GM10266 (cell line): ENCODE data around the gene SUCLG1.

Source experiments
- DNase-seq: peaks from one replicate; pipeline ENCODE4 v3.0.0; 2012; ENCODE audit errors: extremely low spot score
- CTCF ChIP-seq: IDR thresholded peaks from 2 replicates; pipeline ENCODE4 v1.5.1; 2012; ENCODE audit warnings: mild to moderate bottlenecking, low read depth; ENCODE audit not compliant: control insufficient read depth, insufficient read depth; ENCODE audit errors: missing control alignments

Gene SUCLG1

DNA sequence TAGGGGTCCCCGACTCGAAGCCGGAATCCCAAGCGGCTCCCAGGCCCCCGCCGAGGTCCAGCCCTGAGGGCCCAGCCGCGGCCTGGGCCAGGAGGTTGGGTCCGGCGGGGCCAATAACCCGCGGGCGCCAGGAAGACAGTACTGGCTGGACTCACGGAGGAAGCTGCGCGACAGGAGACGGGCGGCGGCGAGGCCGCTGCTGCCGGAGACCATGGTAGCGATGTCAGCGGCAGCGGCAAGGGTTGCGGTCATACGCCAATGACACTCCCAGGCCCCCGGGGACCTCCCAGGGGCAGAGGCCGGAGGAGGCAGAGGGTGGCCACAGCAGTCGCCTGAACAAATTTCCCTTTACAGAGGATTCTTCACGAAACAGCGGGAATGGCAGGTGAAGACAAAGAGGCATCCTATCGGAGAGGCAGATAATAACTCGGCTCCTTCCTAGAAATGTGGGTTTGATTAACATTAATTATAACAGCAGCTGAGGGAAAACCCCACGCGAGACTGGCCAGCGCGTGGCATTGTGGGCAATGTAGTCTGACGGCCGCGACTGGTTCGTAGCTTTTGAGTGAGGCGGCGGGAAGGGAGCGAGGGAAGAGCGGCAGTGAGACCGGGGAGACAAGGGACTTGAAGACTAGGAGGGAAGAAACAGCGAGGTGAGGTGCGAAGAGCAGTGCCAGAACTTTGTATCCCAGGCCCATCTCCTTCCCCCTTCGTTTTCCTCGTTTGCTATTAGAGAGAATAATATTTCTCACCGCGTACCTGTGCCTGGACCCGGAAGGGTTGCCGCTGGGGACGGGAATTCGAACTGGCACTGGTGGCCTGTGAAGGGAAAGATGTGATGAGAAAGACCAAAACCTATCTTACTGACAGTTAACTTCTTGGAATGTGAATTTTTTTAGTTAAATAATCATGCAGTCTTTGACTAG lies at the start of gene SUCLG1:
Gene SUCLG1 (minus strand): TSS at position 263 of the 926 bp plus-strand sequence. CDS start 11 bp downstream, at position 252.
- DNase-seq, result peak; percentile 86
- TF ChIP-seq CTCF, result no peak

- TF ChIP-seq CTCF, result no peak
- no peak for DNase-seq
Measured at GRCh38 chr2:84498150-84498799, 39.2 kb upstream of the SUCLG1 start.

DNA sequence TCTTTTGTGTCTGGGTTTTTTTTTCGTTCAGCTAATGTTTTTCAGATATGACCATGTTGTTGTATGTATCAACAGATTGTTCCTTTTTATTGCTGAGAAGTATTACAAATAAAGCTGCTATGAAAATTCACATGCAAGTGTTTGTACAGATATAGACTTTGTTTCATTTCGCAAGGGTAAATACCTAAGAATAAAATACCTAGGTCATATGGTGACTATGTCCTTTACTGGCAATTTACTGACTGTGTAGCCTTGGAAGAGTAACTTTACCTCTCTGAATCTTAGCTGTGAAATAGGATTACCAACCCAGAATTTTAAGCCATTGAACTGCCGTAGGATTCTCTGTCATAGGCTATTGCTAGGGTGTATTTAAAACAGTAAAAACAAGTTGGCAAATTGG lies 38.2 kb upstream of the SUCLG1 start:
- no peak for TF ChIP-seq CTCF
- DNase-seq, result no peak

DNA sequence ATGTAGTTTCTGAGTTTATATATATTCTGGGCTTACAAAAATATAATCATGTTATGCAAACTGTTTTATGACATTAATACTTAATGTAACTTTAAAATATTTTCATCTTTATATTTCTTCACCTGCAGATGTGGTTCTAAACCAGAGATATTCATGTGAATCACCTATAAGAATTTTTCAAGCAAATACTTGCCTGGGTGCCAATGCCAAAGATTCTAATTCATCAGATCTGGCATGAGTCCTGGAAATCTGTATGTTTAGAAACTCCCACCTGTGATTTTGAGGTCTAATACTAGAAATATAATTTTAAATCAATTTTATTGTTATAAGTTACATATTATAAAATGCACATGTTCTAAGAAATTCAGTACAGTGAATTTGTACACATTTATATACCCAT lies 37.3 kb upstream of the SUCLG1 start:
- TF ChIP-seq CTCF, result no peak
- no peak for DNase-seq

DNA sequence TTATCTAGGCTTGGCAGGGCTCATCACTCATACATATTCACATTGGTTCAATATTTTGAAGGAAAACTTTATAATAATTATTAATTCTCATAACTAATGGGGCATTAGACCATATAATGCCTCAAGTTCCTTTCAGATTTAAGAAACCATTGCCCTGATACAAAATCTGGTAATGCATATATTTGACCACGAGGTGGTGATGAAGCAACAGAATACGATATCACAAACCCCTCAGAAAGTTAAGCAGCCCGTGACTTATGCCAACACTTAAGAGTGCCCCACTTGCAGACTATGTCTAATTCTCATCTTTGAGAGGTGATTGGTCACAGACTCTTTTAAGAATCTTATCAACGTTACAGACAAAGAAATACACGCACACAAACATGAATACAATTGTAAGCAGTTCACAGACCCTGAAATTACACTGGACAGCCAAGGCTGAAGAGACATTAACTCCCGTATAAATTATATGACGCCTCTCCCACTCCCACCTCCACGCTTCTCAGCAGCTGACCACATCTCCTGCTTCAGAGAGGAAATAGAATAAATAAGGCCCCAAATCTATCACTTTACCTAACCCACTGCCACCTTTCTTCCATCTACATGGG lies 36.6 kb upstream of the SUCLG1 start:
- DNase-seq, result peak; percentile 42
- peak; percentile 56 for TF ChIP-seq CTCF

- TF ChIP-seq CTCF, result no peak
- no peak for DNase-seq
Measured at GRCh38 chr2:84494070-84494469, 35.0 kb upstream of the SUCLG1 start.
